GM23338 (cell line): ENCODE data around the gene MAG. TPM values are rescaled to one million over a fixed set of nuclear protein-coding genes. Genes with fewer than 3 reads are reported as not detected.

ENCODE experiments used
- ATAC-seq: fragments of 200-7000 bp; cut with Tn5 transposase; 3 replicates; pipeline ENCODE4 v1.9.1; 2020
- DNase-seq: peaks from one replicate; pipeline ENCODE4 v3.0.0-alpha.2; 2015; ENCODE audit warnings: low spot score
- H2AFZ ChIP-seq: fragments of 200-600 bp; sonication (generic); 2 replicates; pipeline ENCODE4 v1.8.0; 2016; ENCODE audit warnings: antibody characterized with exemption, mild to moderate bottlenecking, moderate library complexity
- H3F3A ChIP-seq: fragments of 200-600 bp; sonication (generic); replicated peaks from 2 replicates; pipeline ENCODE4 v1.8.0; 2017; ENCODE audit warnings: antibody characterized with exemption, mixed run types, low read depth
- H3K27ac ChIP-seq: fragments of 200-600 bp; sonication (generic); 2 replicates; pipeline ENCODE4 v1.6.1; 2016; ENCODE audit warnings: low read depth
- H3K27me3 ChIP-seq: fragments of 200-600 bp; sonication (generic); 2 replicates; pipeline ENCODE4 v1.8.0; 2016; ENCODE audit warnings: mild to moderate bottlenecking, mixed run types, moderate library complexity; ENCODE audit not compliant: insufficient read depth
- H3K36me3 ChIP-seq: fragments of 200-600 bp; sonication (generic); 2 replicates; pipeline ENCODE4 v1.8.0; 2016; ENCODE audit warnings: mild to moderate bottlenecking; ENCODE audit not compliant: insufficient read depth
- H3K4me1 ChIP-seq: fragments of 200-600 bp; sonication (generic); 2 replicates; pipeline ENCODE4 v1.8.0; 2016; ENCODE audit warnings: mild to moderate bottlenecking, moderate library complexity; ENCODE audit not compliant: insufficient read depth
- H3K4me2 ChIP-seq: fragments of 200-600 bp; sonication (generic); 2 replicates; pipeline ENCODE4 v1.7.1; 2017; ENCODE audit warnings: mixed run types
- H3K4me3 ChIP-seq: fragments of 200-600 bp; sonication (generic); 2 replicates; pipeline ENCODE4 v1.6.1; 2016; ENCODE audit warnings: mixed run types
- H3K79me2 ChIP-seq: fragments of 200-600 bp; sonication (generic); replicated peaks from 2 replicates; pipeline ENCODE4 v1.8.0; 2017; ENCODE audit warnings: mild to moderate bottlenecking; ENCODE audit not compliant: insufficient read depth
- H3K9me2 ChIP-seq: fragments of 200-600 bp; sonication (generic); 2 replicates; pipeline ENCODE4 v1.8.0; 2017; ENCODE audit not compliant: insufficient read depth
- H4K20me1 ChIP-seq: fragments of 200-600 bp; sonication (generic); replicated peaks from 2 replicates; pipeline ENCODE4 v1.8.0; 2017; ENCODE audit warnings: mild to moderate bottlenecking; ENCODE audit not compliant: insufficient read depth
- H3K27ac Mint-ChIP-seq: 2 replicates; pipeline ENCODE4 v1.8.0; 2020; ENCODE audit warnings: inconsistent platforms, mild to moderate bottlenecking, moderate library complexity, mixed read lengths
- H3K27me3 Mint-ChIP-seq: 3 replicates; pipeline ENCODE4 v1.8.0; 2022; ENCODE audit warnings: low read depth, mild to moderate bottlenecking, moderate library complexity, mixed read lengths, inconsistent platforms; ENCODE audit not compliant: insufficient read depth, poor library complexity
- H3K36me3 Mint-ChIP-seq: 3 replicates; pipeline ENCODE4 v1.8.0; 2021; ENCODE audit warnings: low read depth, mild to moderate bottlenecking, inconsistent platforms, moderate library complexity, mixed read lengths
- H3K4me1 Mint-ChIP-seq: 3 replicates; pipeline ENCODE4 v1.8.0; 2020; ENCODE audit warnings: mild to moderate bottlenecking, inconsistent platforms, mixed read lengths
- H3K4me3 Mint-ChIP-seq: 3 replicates; pipeline ENCODE4 v1.8.0; 2021; ENCODE audit warnings: moderate library complexity, mild to moderate bottlenecking, inconsistent platforms, mixed read lengths
- H3K9me3 Mint-ChIP-seq: 3 replicates; pipeline ENCODE4 v1.8.0; 2020; ENCODE audit warnings: moderate library complexity, mild to moderate bottlenecking, inconsistent platforms, mixed read lengths
- CREB1 ChIP-seq: fragments of 250-450 bp; sonication (Bioruptor Pico); IDR thresholded peaks from 2 replicates; pipeline ENCODE4 v1.5.0; 2020; ENCODE audit warnings: low read depth, mild to moderate bottlenecking, moderate library complexity
- CTCF ChIP-seq, 2 experiments: fragments of 200-600 bp in 1 of 2; sonication (generic) in 1 of 2; conservative IDR thresholded peaks; 2 replicates each; pipeline versions ENCODE4 v1.5.1 to v1.6.1; 2016 to 2017; ENCODE audit warnings: antibody characterized with exemption in 2 of 2, low read depth in 2 of 2, mild to moderate bottlenecking in 2 of 2, moderate library complexity in 1 of 2
- ETS1 ChIP-seq: IDR thresholded peaks from 2 replicates; pipeline ENCODE4 v1.6.1; 2016; ENCODE audit warnings: antibody characterized with exemption
- EZH2 ChIP-seq: fragments of 200-600 bp; sonication (generic); IDR thresholded peaks from one replicate; pipeline ENCODE4 v1.8.0; 2017; ENCODE audit warnings: antibody characterized with exemption, mild to moderate bottlenecking, low read depth; ENCODE audit not compliant: unreplicated experiment
- JUNB ChIP-seq: IDR thresholded peaks from one replicate; pipeline ENCODE4 v1.6.1; 2016; ENCODE audit warnings: antibody characterized with exemption; ENCODE audit not compliant: unreplicated experiment
- NANOG ChIP-seq: IDR thresholded peaks from 2 replicates; pipeline ENCODE4 v1.6.1; 2016; ENCODE audit warnings: antibody characterized with exemption, borderline replicate concordance
- REST ChIP-seq: IDR thresholded peaks from one replicate; pipeline ENCODE4 v1.6.1; 2018; ENCODE audit warnings: antibody characterized with exemption; ENCODE audit not compliant: unreplicated experiment
- STAT1 ChIP-seq: IDR thresholded peaks from one replicate; pipeline ENCODE4 v1.6.1; 2016; ENCODE audit warnings: antibody characterized with exemption; ENCODE audit not compliant: unreplicated experiment
- ZNF114 ChIP-seq: fragments of 250-450 bp; sonication (Bioruptor Pico); IDR thresholded peaks from 2 replicates; pipeline ENCODE4 v1.5.0; 2020; ENCODE audit warnings: mild to moderate bottlenecking, moderate library complexity
- ZNF331 ChIP-seq: fragments of 250-450 bp; sonication (Bioruptor Pico); IDR thresholded peaks from 2 replicates; pipeline ENCODE4 v1.5.0; 2020; ENCODE audit warnings: low read depth, mild to moderate bottlenecking, moderate library complexity
- ZNF462 ChIP-seq: fragments of 250-450 bp; sonication (Bioruptor Pico); IDR thresholded peaks from 2 replicates; pipeline ENCODE4 v1.5.0; 2020; ENCODE audit warnings: mild to moderate bottlenecking, moderate library complexity
- polyA plus RNA-seq: library from polyadenylated mRNA; unstranded; fragments of >200 nt; fragmentation: Nextera tagmentation; extraction: Ambion mirVana; gene quantifications from 2 replicates; pipeline ENCODE4 v1.2.1, GENCODE V29; 2016
- total RNA-seq: library from RNA; depleted of rRNA; stranded (reverse); fragments of >200 nt; shearing (Covaris generic); gene quantifications from 2 replicates; pipeline ENCODE4 v1.2.3, GENCODE V29; 2014

MAG gene
- total and polyA plus RNA-seq, 2 experiments from 2014 or later = 0.61 to 1.3 TPM

GRCh38 chr19:35303357-35303915 is 11.5 kb downstream of the MAG start:
- Mint-ChIP-seq H3K36me3 (no peaks in the 10 kb centered on the region), H3K27me3 (peaks cover 10% of the 10 kb centered on the region), H3K4me3 (no peak overlapping the region), H3K9me3 (no peaks in the 10 kb centered on the region), H3K27ac (no peak overlapping the region; the same call in 1 of the 2 replicates), H3K4me1 (peaks cover 5% of the 10 kb centered on the region; the same call in 2 of the 3 replicates)
- Histone ChIP-seq H3K9me2 (no peaks in the 10 kb centered on the region), H3K4me2 (no peak overlapping the region), H4K20me1 (no peaks in the 10 kb centered on the region), H3K27me3 (no peaks in the 10 kb centered on the region), H3K79me2 (no peaks in the 10 kb centered on the region), H3K4me3 (no peak overlapping the region), H3K4me1 (no peaks in the 10 kb centered on the region; the same call in 1 of the 2 replicates), H3K36me3 (no peaks in the 10 kb centered on the region), H3F3A (0 out of 2 replicates have a peak, but pooled peaks cover under 1% of the 10 kb centered on the region), H3K27ac (no peak overlapping the region), H2AFZ (no peak overlapping the region)
- DNase-seq (no peak), ATAC-seq (no peak)
- TF ChIP-seq JUNB (no peak), NANOG (no peak), ZNF462 (no peak), ZNF114 (no peak), CTCF (conservative IDR thresholded peaks at IDR 0.05; ENCODE audit: low read depth in 2 of 2) (no peak), REST (no peak), ETS1 (no peak), ZNF331 (CRISPR knock-in tag) (no peak), CREB1 (no peak), EZH2 (no peak), STAT1 (no peak)
